Stimulated activated CD8-positive, alpha-beta memory T cell treated with anti-CD3 and anti-CD28 coated beads, Interleukin-4, amount 100 ng/mL, for 24 hours (primary cell): Measurements from ENCODE around the gene NBEAL2.

Experiments
- DNase-seq: peaks from one replicate; pipeline ENCODE4 v3.0.0-alpha.2; 2020; ENCODE audit warnings: low read depth

NBEAL2 gene, protein sequence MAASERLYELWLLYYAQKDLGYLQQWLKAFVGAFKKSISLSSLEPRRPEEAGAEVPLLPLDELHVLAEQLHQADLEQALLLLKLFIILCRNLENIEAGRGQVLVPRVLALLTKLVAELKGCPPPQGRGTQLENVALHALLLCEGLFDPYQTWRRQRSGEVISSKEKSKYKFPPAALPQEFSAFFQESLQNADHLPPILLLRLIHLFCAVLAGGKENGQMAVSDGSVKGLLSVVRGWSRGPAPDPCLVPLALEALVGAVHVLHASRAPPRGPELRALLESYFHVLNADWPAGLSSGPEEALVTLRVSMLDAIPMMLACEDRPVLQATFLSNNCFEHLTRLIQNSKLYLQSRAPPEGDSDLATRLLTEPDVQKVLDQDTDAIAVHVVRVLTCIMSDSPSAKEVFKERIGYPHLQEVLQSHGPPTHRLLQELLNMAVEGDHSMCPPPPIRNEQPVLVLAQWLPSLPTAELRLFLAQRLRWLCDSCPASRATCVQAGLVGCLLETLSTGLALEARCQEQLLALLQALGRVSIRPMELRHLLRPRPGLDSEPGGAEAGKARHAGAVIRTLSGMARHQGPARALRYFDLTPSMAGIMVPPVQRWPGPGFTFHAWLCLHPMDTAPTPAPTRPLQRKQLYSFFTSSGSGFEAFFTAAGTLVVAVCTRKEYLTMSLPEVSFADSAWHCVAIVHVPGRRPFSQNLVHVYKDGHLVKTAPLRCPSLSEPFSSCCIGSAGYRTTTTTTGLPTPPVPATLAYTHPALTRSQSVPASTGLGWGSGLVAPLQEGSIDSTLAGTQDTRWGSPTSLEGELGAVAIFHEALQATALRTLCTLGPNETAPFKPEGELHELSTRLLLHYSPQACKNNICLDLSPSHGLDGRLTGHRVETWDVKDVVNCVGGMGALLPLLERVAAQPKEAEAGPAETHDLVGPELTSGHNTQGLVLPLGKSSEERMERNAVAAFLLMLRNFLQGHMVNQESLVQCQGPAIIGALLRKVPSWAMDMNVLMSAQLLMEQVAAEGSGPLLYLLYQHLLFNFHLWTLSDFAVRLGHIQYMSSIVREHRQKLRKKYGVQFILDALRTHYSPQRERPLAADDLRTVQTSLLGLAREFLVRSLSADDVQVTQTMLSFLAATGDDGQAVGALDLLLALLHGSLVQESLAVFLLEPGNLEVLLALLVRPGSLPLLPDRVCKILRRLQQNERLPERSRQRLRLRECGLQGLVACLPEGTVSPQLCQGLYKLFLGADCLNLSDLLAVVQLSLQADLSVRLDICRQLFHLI (N-terminal part only)

DNA sequence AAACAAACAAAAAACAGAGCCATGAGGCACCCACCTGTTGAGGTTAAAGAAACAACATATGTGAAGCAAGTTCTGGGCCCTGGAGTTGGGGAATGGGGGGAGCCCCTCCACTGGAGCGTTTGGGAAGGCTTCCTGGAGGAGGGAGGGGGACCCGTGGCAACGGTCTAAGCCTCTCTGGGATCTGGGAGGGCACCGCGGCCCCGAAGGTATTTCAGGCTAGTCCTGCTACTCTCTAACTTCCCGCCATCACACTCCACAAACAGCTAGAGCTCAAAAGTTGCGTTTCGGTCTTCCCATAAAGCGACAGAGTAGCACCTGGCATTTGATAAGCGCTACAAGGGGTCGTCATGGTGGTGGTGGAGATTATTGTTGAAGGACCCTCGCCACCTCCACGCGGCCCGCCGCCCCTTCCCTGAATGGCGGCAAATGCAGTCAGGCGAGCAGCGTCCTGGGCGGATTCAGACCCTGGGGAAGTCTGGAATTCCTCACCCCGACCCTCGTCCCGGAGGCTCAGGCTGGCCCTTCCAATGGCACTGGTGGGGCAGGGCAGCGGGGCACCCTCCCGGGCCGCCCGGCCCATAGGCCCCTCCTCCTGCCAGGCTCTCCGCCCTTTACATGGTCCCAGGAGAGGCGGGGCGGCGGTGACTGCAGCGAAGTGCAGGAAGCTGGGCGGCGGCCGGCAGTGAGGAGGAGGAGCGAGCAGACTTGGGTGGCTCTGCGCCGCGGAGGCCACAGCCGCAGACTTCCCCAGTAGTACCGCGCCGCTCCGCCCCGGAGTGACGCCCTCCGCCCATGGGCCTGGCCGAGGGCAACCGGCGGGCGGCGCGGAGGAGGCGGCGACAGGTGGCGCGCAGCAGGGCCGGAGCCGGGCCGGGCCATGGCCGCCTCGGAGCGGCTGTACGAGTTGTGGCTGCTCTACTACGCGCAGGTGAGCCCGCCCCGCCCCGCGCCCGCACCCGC is at the start of gene NBEAL2:
Gene NBEAL2, plus strand, starts transcription at position 682 of the 960 bp plus-strand sequence. Its CDS starts 196 bp downstream, at position 878.
- peak; percentile 95 for DNase-seq

DNA sequence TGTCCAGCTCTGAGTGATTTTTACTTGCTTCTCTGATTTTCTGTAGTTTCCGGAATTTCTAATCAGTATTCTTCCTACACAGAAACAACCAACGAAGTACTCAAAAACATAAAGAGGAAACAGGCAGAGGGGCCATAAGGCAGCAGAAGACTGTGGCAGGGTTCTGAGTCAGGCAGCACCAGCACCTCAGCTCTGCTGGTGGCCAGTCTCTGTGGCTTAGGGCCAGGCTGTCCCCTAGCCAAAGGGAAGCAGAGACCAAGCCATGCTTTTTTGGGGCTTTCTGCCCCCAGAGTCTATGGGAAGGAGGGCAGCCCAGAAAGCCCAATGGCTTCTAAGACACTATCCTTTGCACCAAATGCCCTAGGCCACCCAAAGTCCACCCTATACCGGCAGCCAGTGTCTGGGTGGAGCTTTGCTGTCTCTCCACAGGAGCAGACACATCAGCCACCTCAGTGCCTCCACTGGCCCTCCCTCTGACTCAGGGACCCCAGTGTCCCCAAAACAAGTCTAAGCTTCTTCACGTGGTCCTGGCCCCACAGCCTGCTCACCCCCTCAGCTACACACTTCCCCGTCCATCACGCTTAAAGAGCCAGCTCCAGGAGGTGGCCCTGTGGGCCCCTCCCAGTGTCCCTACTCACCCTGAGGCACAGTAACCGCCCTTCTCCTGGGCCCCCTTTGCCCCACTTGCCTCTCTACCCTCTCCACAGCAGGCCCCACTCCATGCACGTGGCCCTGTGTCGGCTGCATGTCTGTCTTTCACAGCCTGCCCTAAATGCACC is 49.1 kb upstream of the NBEAL2 start:
- DNase-seq, result no peak

DNA sequence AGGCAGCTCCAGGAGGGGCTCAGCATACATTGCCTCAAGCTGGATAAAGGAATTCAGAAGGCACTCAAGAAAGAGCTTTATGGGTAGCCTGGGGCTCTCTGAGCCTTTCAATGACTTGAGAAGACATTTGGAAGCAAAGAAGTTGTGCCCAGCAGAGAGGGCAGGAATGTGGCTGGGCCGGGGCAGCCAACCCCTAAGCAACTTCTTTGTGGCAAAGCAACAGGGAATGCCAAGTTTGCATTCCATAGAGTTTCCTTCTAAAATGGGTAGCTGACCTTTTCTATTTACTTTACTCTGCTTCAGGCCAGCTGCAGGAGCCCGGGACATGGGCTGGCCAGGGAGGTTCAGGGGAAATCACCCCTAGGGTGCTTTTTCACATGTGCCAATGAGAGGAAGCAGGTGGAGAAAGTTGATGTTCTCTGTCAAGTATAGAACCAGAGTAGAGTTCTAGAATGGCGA is 48.5 kb upstream of the NBEAL2 start:
- no peak for DNase-seq

- no peak for DNase-seq
Observed at GRCh38 chr3:46931631-46932331, 47.7 kb upstream of the NBEAL2 start.

DNA sequence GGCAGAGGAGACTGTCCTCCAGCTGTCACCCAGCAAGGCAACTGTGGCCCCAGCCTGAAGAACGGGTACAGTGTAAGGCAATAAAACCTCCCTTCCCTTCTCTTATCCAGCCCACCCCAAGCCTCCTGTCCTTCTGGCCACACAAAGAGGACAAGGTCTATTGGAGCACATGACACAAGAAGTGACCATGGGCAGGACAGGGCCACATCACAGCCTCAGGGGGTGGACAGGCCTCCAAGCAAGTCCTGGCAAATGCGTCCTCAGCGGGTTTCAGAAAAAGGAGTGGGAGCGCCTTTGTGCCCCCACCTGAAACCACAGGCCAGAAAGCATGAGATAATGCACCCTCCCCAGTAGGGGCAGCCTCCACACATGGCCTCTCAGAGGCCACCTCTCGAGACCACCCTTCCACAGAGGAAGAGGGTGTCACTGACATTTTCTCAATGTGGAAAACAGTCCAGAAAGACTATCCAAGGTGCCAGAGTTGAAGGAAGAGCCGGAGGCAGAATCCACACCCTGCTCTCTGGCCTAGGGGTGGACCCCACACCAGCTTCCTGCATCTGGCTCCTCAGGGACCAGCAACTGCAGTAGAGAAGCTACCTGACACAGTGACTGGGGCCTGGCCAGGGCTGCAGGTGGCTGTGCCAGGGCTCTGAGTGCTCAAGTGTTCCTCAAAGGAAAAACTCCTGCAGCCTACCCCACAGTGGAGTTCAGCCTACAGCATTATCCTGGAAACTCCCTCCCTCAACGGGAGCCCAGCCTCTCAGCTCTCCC is 46.8 kb upstream of the NBEAL2 start:
- no peak for DNase-seq

GRCh38 chr3:46933261-46933660 is 46.2 kb upstream of the NBEAL2 start:
- no peak for DNase-seq

- DNase-seq, result no peak
Observed at GRCh38 chr3:46934072-46934471, 45.4 kb upstream of the NBEAL2 start.

DNA sequence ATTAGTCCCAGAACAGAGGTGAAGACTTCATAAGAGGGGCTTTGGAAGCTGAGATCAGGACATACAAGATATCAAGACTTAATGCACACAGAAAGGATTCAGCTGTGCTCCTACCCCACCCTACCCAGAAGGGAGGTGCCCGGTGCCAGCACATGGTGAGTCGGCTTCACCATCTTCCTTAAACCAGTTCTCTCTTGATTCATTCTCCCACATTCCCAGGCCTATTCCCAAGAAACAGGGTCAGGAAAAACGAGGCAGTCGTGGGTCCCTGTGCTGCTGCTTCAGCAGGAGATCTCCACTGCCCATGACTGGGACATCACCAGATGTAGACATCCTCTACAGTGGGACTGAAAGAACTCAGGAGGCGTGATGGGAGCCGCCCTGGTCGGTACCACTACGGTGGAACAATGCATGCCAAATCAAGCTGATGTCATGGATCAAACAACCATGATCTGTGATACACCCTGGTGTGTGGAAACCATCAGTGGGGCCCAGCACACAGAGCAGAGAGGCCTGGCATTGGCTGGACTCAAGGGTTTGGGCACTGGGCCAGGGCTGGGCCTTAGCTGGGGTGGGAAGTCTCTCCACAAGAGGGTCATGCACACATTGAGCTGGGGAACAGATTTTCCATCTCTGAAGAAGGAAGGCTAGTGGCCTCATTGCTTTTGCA is 44.8 kb upstream of the NBEAL2 start:
- DNase-seq, result no peak

GRCh38 chr3:46935168-46935858 is 44.2 kb upstream of the NBEAL2 start:
- no peak for DNase-seq

- no peak for DNase-seq
Observed at GRCh38 chr3:46935989-46936558, 43.4 kb upstream of the NBEAL2 start.

DNA sequence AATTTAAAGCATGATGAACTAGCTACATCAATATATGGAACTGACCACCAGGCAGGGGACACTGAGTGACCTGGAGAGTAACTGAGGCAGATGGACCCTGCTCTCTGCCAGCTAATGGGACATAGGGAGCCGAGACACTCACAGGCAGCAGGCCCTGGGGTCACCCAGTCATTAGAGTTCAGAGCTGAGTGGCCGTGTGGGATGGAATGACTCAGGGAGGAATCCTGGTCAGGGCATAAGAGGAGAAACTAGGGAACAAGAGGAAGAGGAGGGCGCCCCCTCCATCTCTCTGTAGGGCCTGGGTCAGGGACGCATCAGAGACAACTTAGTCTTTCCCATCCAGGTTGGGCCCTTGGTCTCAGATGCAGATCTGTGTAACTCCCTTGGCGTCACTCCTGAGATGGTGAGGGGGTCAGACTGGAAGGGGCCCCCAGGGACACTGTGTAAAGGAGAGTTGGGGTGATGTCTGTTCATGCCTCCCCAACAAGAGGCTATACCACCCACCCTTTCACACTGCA is 42.7 kb upstream of the NBEAL2 start:
- no peak for DNase-seq

DNA sequence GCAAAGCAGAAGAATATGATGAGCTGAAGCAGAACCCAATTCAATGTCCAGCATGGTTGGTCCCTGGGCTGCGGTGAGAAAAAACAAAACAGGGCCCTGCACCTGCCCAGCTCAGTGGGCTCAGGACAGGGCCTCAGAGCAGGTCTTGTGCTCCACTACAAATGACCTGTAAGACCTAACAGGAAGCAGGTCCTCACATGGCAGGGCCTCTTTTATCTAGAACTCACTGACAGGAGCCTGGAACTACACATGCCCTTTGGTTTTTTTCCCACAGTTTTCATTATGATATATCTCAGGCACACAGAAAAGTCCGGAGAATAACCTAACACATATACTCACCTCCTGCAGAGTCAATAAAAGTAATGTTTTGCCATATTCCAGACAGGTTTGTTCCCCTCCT is 41.3 kb upstream of the NBEAL2 start:
- DNase-seq, result no peak

GRCh38 chr3:46939578-46940445 is 39.7 kb upstream of the NBEAL2 start:
- DNase-seq, result no peak

DNA sequence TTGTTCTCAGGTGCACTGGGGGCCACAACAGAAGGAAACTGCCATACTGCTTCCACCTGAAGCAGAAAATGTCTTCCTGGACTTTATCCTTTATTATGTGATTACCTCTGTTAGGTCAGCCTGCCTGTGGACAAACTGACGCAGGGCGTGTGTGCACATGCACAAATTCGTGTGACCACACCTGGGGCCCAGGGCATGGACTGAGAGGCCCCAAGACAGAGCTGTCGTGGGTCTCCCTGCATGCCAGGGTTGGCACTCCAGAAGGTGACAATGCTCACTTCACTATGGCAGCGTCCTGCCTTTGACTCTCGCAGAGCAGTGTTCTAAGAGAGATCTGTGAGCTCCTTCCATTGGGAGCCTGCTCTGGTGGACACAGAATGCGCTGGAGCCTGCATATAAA is 37.4 kb upstream of the NBEAL2 start:
- DNase-seq, result no peak

DNA sequence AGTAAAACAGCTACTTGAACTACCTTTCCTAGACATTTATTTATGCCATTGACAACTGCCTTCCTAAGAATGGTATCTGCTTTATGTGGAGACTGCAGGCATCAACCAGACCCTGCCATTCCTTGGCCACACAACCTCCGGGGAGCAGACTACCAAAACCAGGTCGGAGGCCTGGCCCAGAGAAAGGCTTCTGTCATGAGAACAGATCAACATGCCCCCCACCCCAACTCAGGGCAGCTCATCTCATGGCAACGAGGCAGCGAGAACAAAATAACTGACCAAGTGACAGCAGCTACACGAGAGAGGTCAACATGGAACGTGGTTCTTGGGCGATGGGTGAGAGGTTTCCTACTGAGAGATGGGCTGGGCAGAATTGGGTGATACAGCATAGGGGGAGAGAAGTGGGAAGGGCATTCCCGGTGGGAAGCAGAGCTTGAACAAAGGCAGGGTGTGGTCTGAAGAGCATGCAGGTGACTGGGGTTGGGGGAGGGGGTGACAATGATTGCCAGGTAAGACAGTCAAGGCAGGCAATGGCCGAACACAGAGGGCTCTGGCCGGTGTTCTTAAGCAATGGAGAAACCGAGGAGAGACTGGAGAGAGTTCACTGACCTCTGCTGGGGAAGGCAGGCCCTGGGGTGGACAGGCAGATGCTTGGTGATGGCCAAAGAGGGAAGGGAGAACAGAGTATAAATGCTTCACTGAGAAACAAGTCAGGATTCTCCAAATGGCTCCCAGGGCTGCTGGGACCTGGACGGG is 36.8 kb upstream of the NBEAL2 start:
- no peak for DNase-seq
